GM13977 (cell line): ENCODE results near the gene SEC14L1.

Source experiments
- DNase-seq: peaks from one replicate; pipeline ENCODE4 v3.0.0; 2012; ENCODE audit warnings: low spot score
- CTCF ChIP-seq: IDR thresholded peaks from 2 replicates; pipeline ENCODE4 v1.5.1; 2012; ENCODE audit warnings: mild to moderate bottlenecking, control low read depth; ENCODE audit not compliant: insufficient read depth; ENCODE audit errors: extremely low read depth, missing control alignments
- in situ Hi-C: fragments of 300-500 bp; cut with MboI; formaldehyde crosslinking; loops from one replicate; pipeline ENCODE4 v1.12.0; 2022; ENCODE audit warnings: low sequenced_read_pairs, low pct_unique_long_range_greater_than_20kb, mixed read lengths, inconsistent platforms; ENCODE audit not compliant: unreplicated experiment

Gene SEC14L1

GRCh38 chr17:77184474-77184873 is 43.7 kb downstream of the SEC14L1 start:
- no peak for TF ChIP-seq CTCF
- in situ Hi-C loops, result no loop called here
- no peak for DNase-seq

- TF ChIP-seq CTCF, result no peak
- no peak for DNase-seq
- in situ Hi-C loops, result no loop called here
Measured at GRCh38 chr17:77185137-77185536, 44.4 kb downstream of the SEC14L1 start.

- in situ Hi-C loops, result no loop called here
- no peak for TF ChIP-seq CTCF
- no peak for DNase-seq
Measured at GRCh38 chr17:77186141-77186604, 45.4 kb downstream of the SEC14L1 start.

DNA sequence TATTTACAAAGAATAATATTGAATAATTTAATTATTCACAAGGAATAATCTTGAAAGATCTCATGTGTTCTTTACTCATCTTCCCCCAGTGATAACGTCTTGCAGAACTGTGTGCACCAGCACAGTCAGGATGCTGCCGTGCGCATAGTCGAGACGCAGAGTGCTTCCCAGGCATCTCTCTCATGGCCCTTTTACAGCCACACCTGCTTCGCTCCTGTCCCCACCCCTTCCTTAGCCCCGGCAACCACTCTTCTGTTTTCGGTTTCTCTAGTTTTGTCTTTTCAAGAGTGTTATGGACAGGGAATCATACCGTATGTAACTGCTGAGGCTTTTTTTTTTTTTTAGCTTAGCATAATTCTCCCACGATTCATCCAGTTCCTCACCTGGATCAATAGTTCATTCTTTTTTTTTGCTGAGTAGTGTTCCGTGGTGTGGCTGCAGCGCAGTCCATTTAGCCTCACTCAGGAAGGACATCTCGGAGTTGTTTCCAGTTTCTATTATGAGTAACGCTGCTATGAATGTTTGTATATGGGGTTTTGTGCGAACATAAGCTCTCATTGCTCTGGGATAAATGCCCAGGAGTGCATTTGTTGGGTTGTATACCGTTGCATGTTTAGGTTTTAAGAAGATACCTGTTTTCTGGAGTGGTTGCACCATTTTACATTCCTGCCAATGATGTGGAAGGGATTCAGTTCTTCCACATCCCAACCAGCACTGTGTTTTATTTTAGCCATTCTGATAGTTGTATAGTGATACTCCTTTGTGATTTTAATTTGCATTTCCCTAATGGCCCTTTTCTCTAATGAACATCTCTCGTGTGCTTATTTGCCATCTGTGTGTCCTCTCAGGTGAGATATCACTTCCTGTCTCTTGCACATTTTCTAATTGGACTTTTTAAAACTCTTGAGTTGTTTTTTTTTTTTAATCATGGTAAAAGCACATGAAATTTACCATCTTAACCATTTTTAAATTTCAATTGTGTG is 47.6 kb downstream of the SEC14L1 start:
- no peak for DNase-seq
- in situ Hi-C loops, result no loop called here
- no peak for TF ChIP-seq CTCF

DNA sequence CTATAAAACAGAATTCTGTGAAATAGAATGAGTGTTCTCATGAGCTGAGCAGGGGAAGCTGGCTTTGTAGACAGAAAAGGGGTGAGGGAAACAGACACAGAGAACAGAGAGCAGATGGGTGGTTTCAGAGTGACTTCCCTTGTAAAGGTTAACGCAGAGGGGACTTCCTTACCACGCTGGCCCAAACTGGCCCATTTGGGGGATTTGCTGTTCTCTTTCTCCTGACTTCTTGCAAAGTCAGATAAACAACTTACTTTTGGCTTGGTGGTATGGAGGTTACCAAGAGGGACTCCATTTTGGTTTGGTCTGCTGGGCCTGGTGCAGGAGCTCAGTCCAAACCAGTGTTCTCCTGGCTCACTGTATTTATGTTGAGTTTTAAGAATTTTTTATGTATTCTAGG is 48.4 kb downstream of the SEC14L1 start:
- peak; percentile 69 for DNase-seq
- TF ChIP-seq CTCF, result no peak

DNA sequence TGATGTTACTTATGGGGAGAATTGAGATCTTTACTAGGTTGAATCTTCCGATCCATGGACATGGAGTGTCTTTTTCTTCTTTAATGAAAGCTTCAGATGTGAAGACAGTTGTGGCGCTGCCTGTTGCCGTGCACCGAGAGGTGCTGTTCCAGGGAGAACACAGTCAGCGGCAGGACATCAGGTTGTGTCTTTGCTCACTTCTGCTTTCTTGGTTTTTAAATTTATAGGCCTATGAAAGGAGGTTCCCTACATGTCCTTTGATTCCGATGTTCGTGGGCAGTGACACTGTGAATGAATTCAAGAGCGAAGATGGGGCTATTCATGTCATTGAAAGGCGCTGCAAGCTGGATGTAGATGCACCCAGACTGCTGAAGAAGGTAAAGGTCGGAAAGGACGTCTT is 49.8 kb downstream of the SEC14L1 start:
- DNase-seq, result no peak
- no peak for TF ChIP-seq CTCF
- in situ Hi-C loops, result no loop called here

More for the DNA sequence above, 48.4 kb downstream of the SEC14L1 start:
- in situ Hi-C loops, result no loop called here
